Mesenchymal stem cell (in vitro differentiated cells and primary cell): ENCODE data around the gene RAD51B.

Experiments used
- DNase-seq: peaks from one replicate; pipeline ENCODE4 v3.0.0-alpha.2; 2013
- H2AFZ ChIP-seq: one replicate; pipeline ENCODE4 v1.6.1; 2013; ENCODE audit warnings: low read depth, mild to moderate bottlenecking, control low read depth, inconsistent platforms, low read length, moderate library complexity
- H2AK5ac ChIP-seq: 2 replicates; pipeline ENCODE4 v1.6.1; 2013; ENCODE audit warnings: low read length, moderate library complexity, mild to moderate bottlenecking, inconsistent platforms; ENCODE audit not compliant: severe bottlenecking
- H2BK120ac ChIP-seq: one replicate; pipeline ENCODE4 v1.6.1; 2013; ENCODE audit warnings: low read depth, mild to moderate bottlenecking, inconsistent platforms, low read length, moderate library complexity
- H2BK12ac ChIP-seq, 2 experiments: one replicate each; pipeline ENCODE4 v1.6.1; 2013; ENCODE audit warnings: inconsistent platforms in 2 of 2, low read length in 2 of 2, mild to moderate bottlenecking in 2 of 2, moderate library complexity in 2 of 2, control low read depth in 1 of 2
- H2BK15ac ChIP-seq: one replicate; pipeline ENCODE4 v1.6.1; 2013; ENCODE audit warnings: mild to moderate bottlenecking, low read depth, inconsistent platforms; ENCODE audit not compliant: poor library complexity, severe bottlenecking
- H2BK5ac ChIP-seq: 2 replicates; pipeline ENCODE4 v1.6.1; 2013; ENCODE audit warnings: low read depth, mild to moderate bottlenecking, low read length, control low read depth, inconsistent platforms; ENCODE audit not compliant: poor library complexity, severe bottlenecking
- H3K14ac ChIP-seq, 2 experiments: one replicate each; pipeline ENCODE4 v1.6.1; 2013; ENCODE audit warnings: inconsistent platforms in 2 of 2, low read length in 2 of 2, control low read depth in 1 of 2, mild to moderate bottlenecking in 1 of 2, moderate library complexity in 1 of 2
- H3K18ac ChIP-seq, 2 experiments: one replicate each; pipeline ENCODE4 v1.6.1; 2013; ENCODE audit warnings: inconsistent platforms in 2 of 2, low read length in 2 of 2, control low read depth in 1 of 2, low read depth in 1 of 2, mild to moderate bottlenecking in 1 of 2
- H3K23ac ChIP-seq, 2 experiments: one replicate each; pipeline ENCODE4 v1.6.1; 2013; ENCODE audit warnings: inconsistent platforms in 2 of 2, low read length in 2 of 2, mild to moderate bottlenecking in 2 of 2, moderate library complexity in 2 of 2, control low read depth in 1 of 2
- H3K27ac ChIP-seq: 2 replicates; pipeline ENCODE4 v1.5.1; 2013; ENCODE audit warnings: mild to moderate bottlenecking, moderate library complexity, low read length, control low read depth, inconsistent platforms; ENCODE audit not compliant: poor library complexity, severe bottlenecking
- H3K27me3 ChIP-seq, 2 experiments: 2 replicates each; pipeline versions ENCODE4 v1.6.1 to v1.7.0; 2013; ENCODE audit warnings: low read length in 2 of 2, mild to moderate bottlenecking in 2 of 2, moderate library complexity in 2 of 2, control low read depth in 1 of 2, inconsistent platforms in 1 of 2; ENCODE audit not compliant: control insufficient read depth in 1 of 2, insufficient read depth in 1 of 2
- H3K36me3 ChIP-seq, 2 experiments: 2 replicates each; pipeline versions ENCODE4 v1.6.1 to v1.7.0; 2013; ENCODE audit warnings: low read length in 2 of 2, control low read depth in 1 of 2, inconsistent platforms in 1 of 2, low read depth in 1 of 2, mild to moderate bottlenecking in 1 of 2; ENCODE audit not compliant: insufficient read depth in 2 of 2, control insufficient read depth in 1 of 2
- H3K4ac ChIP-seq, 2 experiments: one replicate each; pipeline ENCODE4 v1.6.1; 2013; ENCODE audit warnings: inconsistent platforms in 2 of 2, low read length in 2 of 2, mild to moderate bottlenecking in 2 of 2, moderate library complexity in 2 of 2, control low read depth in 1 of 2, low read depth in 1 of 2
- H3K4me1 ChIP-seq: 2 replicates; pipeline ENCODE4 v1.6.1; 2013; ENCODE audit warnings: low read depth, low read length, control low read depth; ENCODE audit not compliant: control insufficient read depth, insufficient read depth
- H3K4me2 ChIP-seq: 2 replicates; pipeline ENCODE4 v1.6.1; 2013; ENCODE audit warnings: low read length, mild to moderate bottlenecking, inconsistent platforms; ENCODE audit not compliant: poor library complexity, severe bottlenecking
- H3K4me3 ChIP-seq, 2 experiments: 2 replicates each; pipeline versions ENCODE4 v1.5.1 to v1.7.0; 2013; ENCODE audit warnings: low read length in 2 of 2, mild to moderate bottlenecking in 2 of 2, control low read depth in 1 of 2, low read depth in 1 of 2; ENCODE audit not compliant: insufficient read depth in 1 of 2
- H3K79me1 ChIP-seq: replicated peaks from 2 replicates; pipeline ENCODE4 v1.6.1; 2013; ENCODE audit warnings: mild to moderate bottlenecking, control low read depth, low read length, inconsistent platforms; ENCODE audit not compliant: poor library complexity, severe bottlenecking
- H3K9ac ChIP-seq: 2 replicates; pipeline ENCODE4 v1.7.0; 2013; ENCODE audit warnings: mild to moderate bottlenecking, low read length, moderate library complexity
- H3K9me3 ChIP-seq: 2 replicates; pipeline ENCODE4 v1.7.0; 2013; ENCODE audit warnings: mild to moderate bottlenecking, low read length; ENCODE audit not compliant: control insufficient read depth
- H4K8ac ChIP-seq: one replicate; pipeline ENCODE4 v1.6.1; 2013; ENCODE audit warnings: inconsistent platforms, mild to moderate bottlenecking, low read length, moderate library complexity
- H4K91ac ChIP-seq: one replicate; pipeline ENCODE4 v1.6.1; 2013; ENCODE audit warnings: mild to moderate bottlenecking, low read length, inconsistent platforms
- WGBS: methylation state at CpG from one replicate; pipeline ENCODE4 v1.1.7; 2013; ENCODE audit warnings: mixed read lengths; 5-methylcytosine and 5-hydroxymethylcytosine counted together

RAD51B gene

DNA sequence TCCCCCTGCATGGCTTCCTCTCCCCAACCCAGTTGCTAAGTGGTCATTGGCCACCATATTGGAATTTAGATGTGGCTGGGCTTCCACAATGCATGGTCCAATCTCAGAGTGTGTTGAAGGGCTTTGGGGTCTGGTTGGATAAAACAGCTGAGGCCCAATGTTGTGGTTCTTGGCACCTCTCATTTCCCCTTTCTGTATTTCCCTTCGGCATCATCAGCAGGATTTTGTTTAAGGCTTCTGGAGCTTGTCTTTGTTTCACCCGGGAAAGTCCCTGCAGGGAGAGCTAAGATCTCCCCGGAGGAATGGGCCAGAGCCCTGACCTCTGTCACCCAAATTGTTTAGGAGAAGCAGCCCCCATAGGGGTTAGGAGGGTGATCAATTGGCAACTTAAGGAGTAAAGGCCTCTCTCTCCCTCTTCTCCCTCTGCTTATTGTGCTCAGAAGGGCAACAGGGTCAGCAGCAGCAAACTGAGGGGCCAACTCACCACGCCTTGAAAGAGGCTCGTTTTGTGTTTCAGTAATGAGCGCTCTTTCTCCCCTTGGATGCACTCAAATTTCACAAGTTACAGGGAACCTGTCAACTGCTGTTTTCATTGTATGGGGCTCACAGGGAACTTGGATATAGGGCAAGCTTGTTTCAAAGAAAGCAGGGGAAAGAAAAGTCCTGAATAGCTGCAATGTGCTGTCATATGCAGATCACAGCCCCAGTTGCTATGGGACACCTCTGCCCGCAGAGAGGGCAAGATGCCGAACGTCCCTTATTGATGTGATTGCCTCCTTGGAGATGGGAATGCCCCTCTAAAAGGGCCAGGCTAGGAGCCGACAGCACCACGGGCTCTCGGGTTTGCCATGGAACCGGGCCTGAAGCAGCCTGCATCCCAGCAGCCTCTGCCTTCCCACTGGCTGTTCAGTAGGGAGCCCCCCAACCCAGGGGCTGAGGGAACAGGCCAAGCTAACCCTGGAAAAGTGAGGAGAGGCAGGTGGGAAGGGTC, 749.6 kb downstream of the RAD51B start:
- H3K27me3 ChIP-seq = no peaks in the 10 kb centered on the region
- H2AK5ac ChIP-seq = no peak overlapping the region
- no peak overlapping the region for H3K4ac ChIP-seq
- no peak overlapping the region for H2AFZ ChIP-seq
- H3K14ac ChIP-seq = peak overlapping the region in 1 of 2 experiments; percentile 14
- H3K4me2 ChIP-seq = no peak overlapping the region
- no peak overlapping the region for H3K23ac ChIP-seq
- H2BK120ac ChIP-seq = no peak overlapping the region
- peak overlapping the region; percentile 47 for H4K91ac ChIP-seq
- H2BK15ac ChIP-seq = no peak overlapping the region
- H4K8ac ChIP-seq = no peak overlapping the region
- H2BK12ac ChIP-seq = peak overlapping the region; percentile 33 to 62
- H3K4me1 ChIP-seq = peaks cover 5% of the 10 kb centered on the region
- peaks cover 9% of the 10 kb centered on the region for H3K9me3 ChIP-seq
- H3K36me3 ChIP-seq = no peaks in the 10 kb centered on the region
- no peak for DNase-seq
- no peak overlapping the region for H3K4me3 ChIP-seq
- no peak overlapping the region for H3K9ac ChIP-seq
- H2BK5ac ChIP-seq = no peak overlapping the region
- 88% methylated on average over 13 of the region's 13 CpGs for WGBS
- peak overlapping the region in 1 of 2 experiments; percentile 67 for H3K18ac ChIP-seq
- no peak overlapping the region for H3K27ac ChIP-seq
- no peaks in the 10 kb centered on the region for H3K79me1 ChIP-seq

DNA sequence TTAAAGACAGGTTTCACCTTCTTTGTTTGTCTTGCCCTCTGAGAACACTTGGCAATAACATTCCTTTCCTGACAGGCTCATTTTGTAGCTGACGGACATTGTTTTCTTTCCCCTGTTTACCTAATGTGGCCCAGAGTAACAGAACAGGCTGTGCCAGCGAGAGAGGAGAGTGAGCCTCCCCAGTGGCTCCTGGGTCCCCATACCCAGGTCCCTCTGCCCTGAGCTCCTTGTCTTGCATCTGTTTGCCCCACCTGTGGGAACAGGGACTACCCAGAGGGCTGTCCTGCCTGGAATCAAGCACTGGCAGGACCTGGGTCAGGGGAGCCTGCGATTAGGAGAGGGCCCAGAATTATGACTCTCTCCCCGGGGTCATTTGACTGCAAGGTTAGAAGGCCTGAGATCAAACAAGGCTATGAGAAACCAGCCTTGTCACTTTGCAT, 750.4 kb downstream of the RAD51B start:
- Histone ChIP-seq H2AK5ac (peak overlapping the region; percentile 8), H3K27ac (no peak overlapping the region), H3K4ac (no peak overlapping the region), H3K4me1 (peaks cover 4% of the 10 kb centered on the region), H2BK120ac (no peak overlapping the region), H3K36me3 (no peaks in the 10 kb centered on the region), H3K23ac (no peak overlapping the region), H2BK5ac (no peak overlapping the region), H4K91ac (no peak overlapping the region), H3K18ac (peak overlapping the region; percentile 10 to 67), H3K14ac (peak overlapping the region in 1 of 2 experiments; percentile 16), H3K27me3 (no peaks in the 10 kb centered on the region), H2BK15ac (peak overlapping the region; percentile 76), H3K4me3 (no peak overlapping the region), H3K9ac (no peak overlapping the region), H3K9me3 (peaks cover 9% of the 10 kb centered on the region), H2BK12ac (peak overlapping the region in 1 of 2 experiments; percentile 33), H4K8ac (peak overlapping the region; percentile 43), H3K79me1 (no peaks in the 10 kb centered on the region), H2AFZ (no peak overlapping the region), H3K4me2 (no peak overlapping the region)
- no peak for DNase-seq
- 89% methylated on average over 4 of the region's 4 CpGs for WGBS

DNA sequence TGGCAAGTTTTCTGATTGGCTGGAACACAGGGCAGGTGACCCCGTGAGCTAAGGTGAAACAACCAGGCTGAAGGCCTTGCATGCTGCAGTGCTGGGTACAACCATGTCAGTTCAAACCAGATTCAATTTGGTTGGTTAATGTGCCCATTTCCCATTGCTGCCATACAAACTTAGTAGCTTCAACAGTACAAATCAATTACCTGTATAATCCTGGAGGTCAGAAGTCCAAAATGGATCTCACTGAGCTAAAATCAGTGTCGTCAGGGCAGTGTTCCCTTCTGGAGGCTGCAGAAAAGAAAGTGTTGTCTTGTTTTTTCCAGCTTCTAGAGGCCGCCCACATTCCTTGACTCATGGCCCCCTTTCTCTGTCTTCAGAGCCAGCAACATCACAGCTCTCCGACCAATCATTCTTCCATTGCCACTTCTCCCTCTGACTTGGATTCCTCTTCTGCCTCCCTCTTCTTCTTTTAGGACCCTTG, 751.6 kb downstream of the RAD51B start:
- H3K27ac ChIP-seq = no peak overlapping the region
- H3K4me1 ChIP-seq = peaks cover 6% of the 10 kb centered on the region
- no peak for DNase-seq
- no peak overlapping the region for H2BK120ac ChIP-seq
- peaks cover 9% of the 10 kb centered on the region for H3K9me3 ChIP-seq
- no peak overlapping the region for H2BK12ac ChIP-seq
- H2BK5ac ChIP-seq = no peak overlapping the region
- H4K91ac ChIP-seq = peak overlapping the region; percentile 75
- H3K4me3 ChIP-seq = no peak overlapping the region
- H3K79me1 ChIP-seq = no peaks in the 10 kb centered on the region
- WGBS = over 99% methylated on average over 4 of the region's 4 CpGs
- peak overlapping the region; percentile 24 to 25 for H3K4ac ChIP-seq
- no peaks in the 10 kb centered on the region for H3K27me3 ChIP-seq
- H2AK5ac ChIP-seq = no peak overlapping the region
- peak overlapping the region in 1 of 2 experiments; percentile 5 for H3K18ac ChIP-seq
- no peak overlapping the region for H3K4me2 ChIP-seq
- no peak overlapping the region for H2BK15ac ChIP-seq
- H3K23ac ChIP-seq = no peak overlapping the region
- no peak overlapping the region for H3K14ac ChIP-seq
- no peak overlapping the region for H2AFZ ChIP-seq
- H3K36me3 ChIP-seq = no peaks in the 10 kb centered on the region
- peak overlapping the region; percentile 23 for H4K8ac ChIP-seq
- no peak overlapping the region for H3K9ac ChIP-seq

DNA sequence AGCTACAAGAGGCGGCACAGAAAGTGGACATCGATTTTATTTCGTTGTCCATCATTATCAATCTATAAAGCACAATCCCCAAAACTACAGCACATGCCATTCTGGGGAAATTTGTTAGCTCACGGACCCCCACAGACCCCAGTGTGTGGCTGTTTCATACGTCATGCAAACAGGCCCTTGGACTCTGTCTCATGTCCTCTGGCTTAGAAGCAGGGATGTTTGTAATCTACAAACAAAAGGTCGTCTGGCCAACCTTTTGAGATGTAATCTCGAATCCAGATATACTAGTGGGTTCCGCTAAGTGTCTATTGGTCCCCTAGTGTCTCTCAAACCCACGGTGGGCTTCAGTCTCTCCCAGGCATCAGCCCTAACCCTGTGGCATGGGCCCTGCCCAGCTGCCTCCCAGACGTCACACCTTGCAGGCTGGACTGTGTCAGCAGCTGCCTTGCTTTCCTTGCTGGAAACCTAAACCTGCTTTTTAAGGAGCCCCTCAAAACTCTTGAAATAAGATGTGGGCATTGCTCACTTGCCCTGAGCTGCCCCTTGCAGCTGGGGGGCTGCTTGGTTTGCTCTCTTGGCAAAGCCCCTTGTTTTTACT, 752.4 kb downstream of the RAD51B start:
- Histone ChIP-seq H3K4me3 (no peak overlapping the region), H2BK5ac (no peak overlapping the region), H2AFZ (no peak overlapping the region), H2BK15ac (no peak overlapping the region), H3K4ac (peak overlapping the region in 1 of 2 experiments; percentile 22), H3K27me3 (no peaks in the 10 kb centered on the region), H3K14ac (no peak overlapping the region), H3K36me3 (no peaks in the 10 kb centered on the region), H3K4me1 (peaks cover 12% of the 10 kb centered on the region), H3K79me1 (no peaks in the 10 kb centered on the region), H2AK5ac (no peak overlapping the region), H2BK12ac (peak overlapping the region; percentile 29 to 76), H3K27ac (no peak overlapping the region), H3K9ac (no peak overlapping the region), H2BK120ac (no peak overlapping the region), H3K18ac (peak overlapping the region; percentile 7 to 74), H4K91ac (no peak overlapping the region), H4K8ac (no peak overlapping the region), H3K23ac (no peak overlapping the region), H3K9me3 (peaks cover 9% of the 10 kb centered on the region), H3K4me2 (no peak overlapping the region)
- 90% methylated on average over 10 of the region's 10 CpGs for WGBS
- no peak for DNase-seq
